HuH-7.5 (cell line): Measurements from ENCODE around the gene GLP1R.

Experiments used
- DNase-seq: peaks from one replicate; pipeline ENCODE4 v3.0.0; 2011; ENCODE audit warnings: low spot score

GLP1R gene

GRCh38 chr6:39062014-39062740 lies 13.6 kb downstream of the GLP1R start:
- no peak for DNase-seq

GRCh38 chr6:39063526-39063925 lies 14.9 kb downstream of the GLP1R start:
- peak; percentile 37 for DNase-seq

- DNase-seq = no peak
These were observed 17.0 kb downstream of the GLP1R start for GRCh38 chr6:39065561-39065960.

DNA sequence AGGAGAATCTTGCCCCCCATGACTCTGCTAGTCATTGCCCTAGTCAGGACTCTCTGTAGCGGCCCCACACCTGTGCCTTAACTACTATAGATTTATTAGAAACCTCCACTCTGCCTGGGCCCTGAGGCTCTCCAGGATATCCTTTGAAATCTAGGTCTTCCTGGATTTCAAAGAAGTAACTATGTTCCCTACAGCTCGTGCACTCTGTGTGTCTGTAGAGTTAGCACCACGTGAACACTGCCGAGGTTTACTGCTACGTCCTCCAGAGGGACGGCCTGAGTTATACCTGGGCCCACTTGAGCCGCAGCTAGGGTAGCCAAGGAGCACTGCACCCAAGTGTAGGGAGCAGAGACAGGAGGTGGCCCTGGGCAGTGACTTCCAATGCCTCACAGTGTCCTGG lies 19.8 kb downstream of the GLP1R start:
- DNase-seq = no peak

DNA sequence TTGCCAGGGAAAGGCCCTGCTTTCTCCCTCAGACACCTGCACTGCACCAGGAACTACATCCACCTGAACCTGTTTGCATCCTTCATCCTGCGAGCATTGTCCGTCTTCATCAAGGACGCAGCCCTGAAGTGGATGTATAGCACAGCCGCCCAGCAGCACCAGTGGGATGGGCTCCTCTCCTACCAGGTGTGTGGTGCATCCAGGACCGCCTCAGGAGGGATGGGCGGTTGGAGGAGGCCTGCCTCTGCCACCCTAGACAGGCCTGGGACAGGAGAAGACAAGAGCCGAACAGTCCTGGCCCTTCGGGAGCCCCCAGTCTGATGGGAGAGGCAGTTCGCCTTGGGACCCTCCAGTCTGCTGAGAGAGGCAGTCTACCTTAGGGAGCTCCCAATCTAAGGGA lies 24.2 kb downstream of the GLP1R start:
- DNase-seq = no peak

DNA sequence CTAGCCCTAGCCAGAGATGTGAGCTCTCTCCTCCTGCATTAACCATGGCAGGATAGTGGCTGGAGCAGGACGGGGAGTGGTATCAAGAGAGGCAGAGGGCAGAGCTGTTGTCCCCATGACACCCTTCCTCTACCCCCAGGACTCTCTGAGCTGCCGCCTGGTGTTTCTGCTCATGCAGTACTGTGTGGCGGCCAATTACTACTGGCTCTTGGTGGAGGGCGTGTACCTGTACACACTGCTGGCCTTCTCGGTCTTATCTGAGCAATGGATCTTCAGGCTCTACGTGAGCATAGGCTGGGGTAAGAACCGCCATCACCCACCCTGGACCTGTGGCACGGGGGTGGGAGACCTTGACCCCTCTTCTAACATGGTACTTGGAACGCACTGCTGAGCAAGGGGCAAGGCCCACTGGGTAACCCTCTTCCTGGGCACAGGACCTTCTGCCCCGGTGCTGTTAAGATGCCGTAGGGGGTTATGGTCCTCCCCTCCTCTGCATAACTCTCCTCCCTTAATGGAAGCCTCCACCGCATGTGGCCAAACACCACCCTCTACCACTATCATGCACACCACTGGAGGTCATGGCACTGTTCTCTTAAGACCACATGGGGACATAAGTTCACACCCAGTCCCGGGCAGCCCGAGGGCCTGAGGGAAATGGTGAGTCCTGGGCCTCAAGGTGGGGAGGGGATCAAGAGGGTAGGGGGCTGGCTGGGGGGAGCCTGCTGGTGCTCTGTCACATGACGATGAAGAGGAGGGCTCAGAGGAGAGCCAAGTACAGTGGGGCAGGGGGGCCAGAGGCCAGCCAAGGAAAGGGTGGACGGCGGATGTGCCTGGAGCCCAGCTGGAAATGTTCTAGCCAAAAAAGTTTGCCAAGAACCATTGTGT lies 25.1 kb downstream of the GLP1R start:
- no peak for DNase-seq

DNA sequence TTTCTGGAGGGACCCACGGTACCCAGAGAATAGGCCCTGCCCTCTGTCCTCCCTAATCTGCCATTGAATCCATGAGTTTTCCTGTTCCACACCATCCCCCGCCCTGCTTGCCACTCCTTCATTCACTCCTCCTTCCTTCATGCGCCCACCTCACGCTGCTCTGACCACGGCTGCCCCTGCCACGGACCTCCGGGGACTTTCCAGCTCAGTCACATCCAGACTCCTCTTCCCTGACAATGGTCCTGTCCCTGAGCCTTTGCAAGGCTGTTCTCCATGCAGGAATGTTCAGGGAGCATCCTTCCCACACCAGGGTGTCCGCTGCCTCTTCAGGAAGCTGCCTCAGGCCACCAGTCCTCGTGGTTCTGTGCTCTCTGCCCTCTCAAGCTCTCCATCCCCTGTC lies 25.9 kb downstream of the GLP1R start:
- DNase-seq = no peak

DNA sequence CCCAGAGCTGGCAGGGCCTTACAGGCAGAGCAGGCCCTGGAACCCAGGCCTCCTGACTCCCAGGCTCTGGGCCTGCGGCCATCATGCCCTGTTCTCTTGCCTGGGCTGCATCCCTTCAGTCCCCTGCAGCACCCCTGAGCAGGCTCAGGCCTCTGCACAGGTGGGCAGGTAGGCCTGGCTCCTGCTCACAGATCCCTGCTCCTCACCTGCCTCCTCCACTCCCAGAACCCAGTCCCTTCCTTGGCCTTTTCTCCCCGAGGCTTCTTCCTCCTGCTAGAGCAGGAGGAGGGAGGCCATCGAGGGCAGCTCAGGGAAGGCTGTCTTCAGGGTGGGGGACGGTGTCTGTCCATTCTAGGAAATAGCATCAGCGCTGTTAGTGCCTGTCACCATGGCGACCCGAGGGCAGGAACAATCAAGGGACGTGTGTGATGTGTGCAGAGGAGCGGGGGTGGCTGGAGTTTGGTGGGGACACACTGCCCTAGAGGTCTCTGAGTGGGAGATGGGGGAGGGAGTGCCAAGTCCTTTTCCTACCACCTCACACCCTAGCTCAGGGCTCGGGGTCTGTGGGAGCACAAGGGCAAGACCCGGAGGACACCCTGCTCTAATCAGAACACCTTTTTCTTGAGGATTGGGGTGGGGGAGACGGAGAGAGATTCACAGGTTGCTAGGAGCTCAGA lies 26.6 kb downstream of the GLP1R start:
- DNase-seq = no peak

GRCh38 chr6:39075807-39076622 lies 27.4 kb downstream of the GLP1R start:
- no peak for DNase-seq

DNA sequence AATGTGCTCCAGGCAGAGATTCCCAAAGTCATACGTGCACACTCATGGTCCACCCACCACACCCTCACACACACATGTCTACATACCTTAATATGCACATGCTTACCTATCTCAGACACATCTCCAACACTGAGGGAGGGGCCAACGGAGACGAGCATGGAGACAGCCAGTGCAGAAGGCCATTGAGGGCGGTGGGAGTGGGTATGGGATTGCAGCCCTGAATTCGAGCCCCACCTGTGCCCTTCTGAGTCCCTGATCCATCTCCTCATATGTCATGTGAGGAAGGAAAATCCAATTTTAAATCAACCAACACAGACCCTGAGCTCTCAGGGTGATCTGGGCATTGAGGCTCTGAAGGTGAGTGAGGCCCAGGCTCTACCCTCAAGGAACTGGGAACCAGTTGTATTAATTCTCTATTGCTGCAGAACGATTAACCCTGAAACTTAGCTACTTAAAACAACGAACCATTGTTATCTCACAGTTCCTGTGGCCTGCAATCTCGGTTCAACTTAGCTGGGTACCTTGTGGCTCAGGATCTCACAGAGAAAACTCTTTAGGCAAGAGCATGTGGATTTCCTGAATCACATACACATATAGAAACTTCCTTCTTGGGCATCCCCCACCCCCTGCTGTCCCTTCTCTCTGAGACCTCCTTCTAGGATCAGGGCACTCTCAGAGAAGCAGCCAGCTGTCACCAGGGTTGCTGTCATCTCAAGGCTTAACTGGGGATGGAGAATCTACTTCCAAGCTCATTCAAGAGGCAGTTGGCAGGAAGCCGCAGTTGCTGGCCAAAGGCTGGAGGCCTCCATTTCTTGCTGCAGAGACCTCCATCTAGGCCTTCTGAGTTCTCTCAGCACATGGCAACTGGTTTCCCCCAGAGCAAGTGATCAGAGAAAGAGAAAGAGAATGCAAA lies 28.3 kb downstream of the GLP1R start:
- DNase-seq = no peak

GRCh38 chr6:39077882-39078594 lies 29.5 kb downstream of the GLP1R start:
- no peak for DNase-seq

DNA sequence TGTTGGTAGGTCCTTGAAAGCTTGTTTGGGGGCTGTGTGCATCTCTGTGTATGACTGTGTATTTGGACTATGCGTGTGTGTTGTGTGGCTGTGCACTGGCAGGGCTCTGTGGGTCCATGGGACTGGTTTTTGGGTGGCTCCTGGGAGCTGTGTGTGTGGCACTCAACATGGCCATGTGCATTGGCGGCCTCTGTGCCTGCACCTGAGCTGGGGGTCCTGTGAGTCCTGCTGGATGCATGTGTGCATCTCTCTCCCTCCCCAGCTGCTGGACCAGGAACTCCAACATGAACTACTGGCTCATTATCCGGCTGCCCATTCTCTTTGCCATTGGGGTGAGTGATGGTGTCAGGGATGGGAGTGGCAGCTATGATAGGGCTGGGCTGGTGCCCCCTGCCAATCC lies 30.1 kb downstream of the GLP1R start:
- no peak for DNase-seq

GRCh38 chr6:39079197-39080125 lies 30.9 kb downstream of the GLP1R start:
- DNase-seq = no peak

DNA sequence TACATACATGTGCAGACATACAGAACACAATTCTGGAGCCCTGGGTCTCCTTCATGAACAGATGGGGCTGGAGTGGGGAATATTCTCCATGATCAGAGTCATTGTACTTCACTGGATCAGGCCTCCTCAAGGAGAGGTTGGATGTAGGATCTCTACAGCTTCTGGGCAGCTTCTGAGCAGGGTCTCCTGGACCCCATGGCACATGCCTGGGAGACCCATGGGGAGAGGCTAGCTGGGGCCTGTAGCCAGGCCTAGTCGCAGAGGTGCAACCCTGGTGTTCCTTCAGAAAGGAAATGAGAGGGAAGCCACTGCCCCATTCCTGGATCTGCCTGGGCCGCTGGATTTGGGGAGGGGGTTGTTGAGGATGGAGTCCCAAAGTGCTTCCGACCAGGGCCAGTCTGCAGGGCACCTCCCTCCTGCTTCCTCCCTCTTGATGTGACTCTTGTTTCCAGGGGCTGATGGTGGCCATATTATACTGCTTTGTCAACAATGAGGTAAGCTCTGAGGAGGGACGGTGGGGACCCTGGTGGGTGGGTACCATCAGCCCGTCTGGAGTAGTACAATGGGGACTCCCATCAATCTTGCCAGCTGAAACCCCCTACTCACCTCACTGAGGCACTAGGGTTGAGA lies 31.8 kb downstream of the GLP1R start:
- no peak for DNase-seq

- DNase-seq = no peak
These were observed 33.7 kb downstream of the GLP1R start for GRCh38 chr6:39082310-39082709.

- no peak for DNase-seq
These were observed 34.7 kb downstream of the GLP1R start for GRCh38 chr6:39083231-39083634.

DNA sequence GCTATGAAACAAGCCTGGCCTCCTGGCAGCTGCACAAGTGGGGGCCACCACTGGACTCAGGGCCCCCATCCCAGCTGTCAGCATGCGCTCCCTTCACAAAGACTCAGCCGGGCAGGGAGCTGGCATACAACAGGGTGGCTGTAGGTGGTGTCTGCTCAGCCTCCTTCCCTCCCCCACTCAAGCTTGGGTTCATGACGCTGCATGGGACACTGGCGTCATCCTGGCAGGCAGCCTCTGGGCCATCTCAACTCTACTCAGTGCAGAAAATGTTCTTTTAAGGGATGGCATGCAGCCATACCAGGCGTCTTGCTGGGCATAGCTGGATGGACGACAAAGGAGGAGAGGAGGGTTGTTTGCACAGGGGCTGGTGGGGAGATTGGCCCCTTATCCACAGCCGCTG lies 35.9 kb downstream of the GLP1R start:
- no peak for DNase-seq

DNA sequence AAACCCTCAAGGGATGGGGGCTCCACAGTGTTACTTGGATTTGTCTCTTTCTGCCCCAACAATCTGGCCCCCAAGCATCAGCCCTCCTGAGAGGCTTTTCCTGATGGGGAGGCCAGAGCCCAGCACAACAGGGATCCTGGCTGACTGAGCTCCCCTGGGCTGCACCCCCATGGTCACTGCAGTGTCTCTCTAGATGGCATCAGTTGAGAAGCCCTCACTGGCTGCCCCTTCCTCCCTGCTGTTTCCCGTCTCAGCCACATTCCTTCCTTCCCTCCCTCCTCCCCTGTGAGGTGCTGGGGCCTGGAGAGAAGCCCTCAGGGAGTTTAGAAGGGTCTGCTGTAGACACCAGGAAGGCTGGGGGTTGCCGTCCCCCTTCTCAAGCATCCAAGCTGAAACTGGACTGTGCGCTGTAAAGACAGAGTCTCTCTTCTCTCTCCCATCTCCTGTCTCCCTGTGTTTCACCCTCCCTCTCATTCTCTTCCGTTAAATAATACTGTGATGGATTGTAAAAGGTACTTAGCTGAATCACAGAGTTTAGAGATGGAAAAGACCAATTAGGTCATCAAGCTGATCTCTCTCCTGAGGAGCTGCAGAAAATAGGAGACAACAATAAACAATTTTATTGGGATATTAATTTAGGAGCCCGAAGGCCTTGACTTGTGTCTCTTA lies 36.7 kb downstream of the GLP1R start:
- no peak for DNase-seq
